GM13977 (cell line): ENCODE measurements around the gene PTTG1IP.

ENCODE experiments used
- DNase-seq: peaks from one replicate; pipeline ENCODE4 v3.0.0; 2012; ENCODE audit warnings: low spot score
- in situ Hi-C: fragments of 300-500 bp; cut with MboI; formaldehyde crosslinking; loops from one replicate; pipeline ENCODE4 v1.12.0; 2022; ENCODE audit warnings: low sequenced_read_pairs, low pct_unique_long_range_greater_than_20kb, mixed read lengths, inconsistent platforms; ENCODE audit not compliant: unreplicated experiment
- TF ChIP-seq, protein P1 (sequence below): IDR thresholded peaks from 2 replicates; pipeline ENCODE4 v1.5.1; 2012; ENCODE audit warnings: mild to moderate bottlenecking, control low read depth; ENCODE audit not compliant: insufficient read depth; ENCODE audit errors: extremely low read depth, missing control alignments

PTTG1IP gene

DNA sequence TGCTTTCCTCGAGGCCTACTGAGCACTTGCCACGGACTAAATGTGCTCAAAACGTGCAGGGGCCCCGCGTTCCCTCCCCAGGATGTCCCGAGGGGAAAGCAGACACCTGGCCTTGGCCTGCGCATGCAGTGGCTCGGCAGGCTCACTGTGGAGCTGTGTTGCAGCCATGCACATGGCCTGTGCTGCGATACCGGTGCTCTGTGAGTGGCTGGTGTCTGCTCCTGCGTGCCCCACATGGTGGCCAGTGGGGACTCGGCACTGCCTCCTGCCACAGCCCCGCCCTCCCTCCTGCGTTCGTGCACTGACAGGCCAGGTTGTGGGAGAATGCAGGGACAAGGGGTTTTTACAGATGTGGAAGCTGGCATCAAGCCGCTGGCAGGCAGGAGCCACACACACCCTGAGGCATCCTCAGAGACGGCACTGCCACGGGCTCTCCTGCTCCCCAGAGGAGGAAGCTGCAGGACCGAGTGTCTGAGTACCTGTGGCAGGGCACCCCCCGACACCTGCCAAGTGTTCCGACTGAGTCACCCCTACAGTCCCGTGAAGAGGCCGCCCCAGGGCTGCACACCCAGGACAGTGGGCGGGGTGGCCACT is 16.9 kb upstream of the PTTG1IP start:
- no peak for DNase-seq
- in situ Hi-C loops: no loop called here
- TF ChIP-seq, protein P1, sequence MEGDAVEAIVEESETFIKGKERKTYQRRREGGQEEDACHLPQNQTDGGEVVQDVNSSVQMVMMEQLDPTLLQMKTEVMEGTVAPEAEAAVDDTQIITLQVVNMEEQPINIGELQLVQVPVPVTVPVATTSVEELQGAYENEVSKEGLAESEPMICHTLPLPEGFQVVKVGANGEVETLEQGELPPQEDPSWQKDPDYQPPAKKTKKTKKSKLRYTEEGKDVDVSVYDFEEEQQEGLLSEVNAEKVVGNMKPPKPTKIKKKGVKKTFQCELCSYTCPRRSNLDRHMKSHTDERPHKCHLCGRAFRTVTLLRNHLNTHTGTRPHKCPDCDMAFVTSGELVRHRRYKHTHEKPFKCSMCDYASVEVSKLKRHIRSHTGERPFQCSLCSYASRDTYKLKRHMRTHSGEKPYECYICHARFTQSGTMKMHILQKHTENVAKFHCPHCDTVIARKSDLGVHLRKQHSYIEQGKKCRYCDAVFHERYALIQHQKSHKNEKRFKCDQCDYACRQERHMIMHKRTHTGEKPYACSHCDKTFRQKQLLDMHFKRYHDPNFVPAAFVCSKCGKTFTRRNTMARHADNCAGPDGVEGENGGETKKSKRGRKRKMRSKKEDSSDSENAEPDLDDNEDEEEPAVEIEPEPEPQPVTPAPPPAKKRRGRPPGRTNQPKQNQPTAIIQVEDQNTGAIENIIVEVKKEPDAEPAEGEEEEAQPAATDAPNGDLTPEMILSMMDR: no peak

DNA sequence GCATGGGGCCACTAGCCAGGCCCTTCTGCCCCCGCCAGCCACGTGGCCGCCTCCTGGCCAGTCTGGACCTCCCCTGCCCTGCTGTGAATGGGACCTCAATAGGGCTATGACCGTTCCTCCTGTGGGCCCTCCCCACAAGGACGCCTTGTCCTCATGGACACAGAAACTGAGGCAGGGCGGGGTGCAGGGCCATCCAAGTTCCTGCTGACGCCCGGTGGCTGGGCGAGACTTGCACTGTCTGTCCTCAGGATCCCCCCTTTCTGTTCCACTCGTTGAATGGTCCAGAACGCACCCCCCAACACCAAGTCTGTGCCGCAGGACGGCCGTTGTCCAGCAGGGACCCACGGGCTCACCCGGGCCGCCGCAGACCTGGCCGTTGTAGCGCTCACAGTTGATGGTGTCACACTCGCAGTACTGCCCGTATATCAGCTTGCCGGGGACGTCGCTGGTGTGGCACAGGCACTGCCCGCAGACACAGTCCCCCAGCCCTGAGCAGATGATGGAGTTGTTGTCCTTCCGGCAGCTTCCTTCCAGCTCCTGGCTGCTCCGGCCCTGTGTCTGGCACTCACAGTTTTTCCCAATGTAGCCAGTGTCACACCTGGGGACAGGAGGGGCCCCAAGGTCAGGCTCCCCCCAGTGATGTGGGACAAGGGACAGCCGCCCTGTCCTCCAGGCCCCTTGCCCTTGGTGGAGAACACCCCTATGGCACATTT is 16.3 kb upstream of the PTTG1IP start:
- DNase-seq: no peak
- in situ Hi-C loops: no loop called here
- TF ChIP-seq, protein P1: no peak

DNA sequence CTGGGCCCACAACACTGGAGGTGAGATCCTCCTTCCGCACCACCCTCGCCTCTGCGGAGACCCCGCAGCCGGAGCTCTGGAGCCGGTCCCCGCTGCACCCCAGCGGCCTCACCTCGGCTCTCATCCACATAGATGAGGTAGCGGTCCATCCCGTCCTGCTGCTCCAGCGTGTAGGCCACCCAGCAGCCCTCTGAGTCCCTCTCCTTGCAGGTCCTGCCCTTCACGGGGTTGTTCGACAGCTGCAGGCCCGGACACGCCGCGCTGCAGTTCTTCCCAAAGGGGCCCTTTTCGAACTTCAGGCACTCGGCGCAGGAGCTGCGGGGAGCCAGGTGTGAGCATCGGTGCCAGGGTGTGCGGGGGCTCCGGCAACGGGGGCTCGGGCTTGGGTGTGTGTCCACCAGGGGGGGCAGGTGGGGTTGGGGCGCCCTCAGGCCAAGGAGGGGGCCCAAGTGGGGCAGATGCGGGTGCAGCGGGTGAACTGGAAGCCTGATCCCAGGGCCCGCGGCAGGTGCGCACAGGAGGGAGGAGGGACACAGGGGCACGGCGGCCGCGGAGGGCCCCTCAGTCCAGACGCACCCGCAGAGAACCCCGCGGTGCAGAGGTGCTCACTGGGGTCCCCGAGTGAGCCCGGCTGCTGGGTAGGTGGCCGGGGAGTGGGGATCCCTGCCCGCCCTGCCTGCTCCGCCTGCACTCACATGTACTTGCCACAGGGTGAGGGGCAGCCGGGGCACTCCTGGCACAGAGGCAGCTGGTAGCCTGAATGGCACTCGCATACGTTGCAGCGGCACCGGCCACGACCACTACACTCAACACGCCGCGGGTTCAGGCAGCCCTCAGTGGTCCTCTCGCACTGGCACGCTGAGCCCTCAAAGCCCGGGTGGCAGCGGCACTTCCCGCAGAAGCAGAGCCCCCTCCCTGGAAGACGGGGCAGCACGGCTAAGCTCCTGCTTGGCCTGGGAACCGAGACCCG is 15.4 kb upstream of the PTTG1IP start:
- TF ChIP-seq, protein P1: no peak
- DNase-seq: no peak
- in situ Hi-C loops: no loop called here

DNA sequence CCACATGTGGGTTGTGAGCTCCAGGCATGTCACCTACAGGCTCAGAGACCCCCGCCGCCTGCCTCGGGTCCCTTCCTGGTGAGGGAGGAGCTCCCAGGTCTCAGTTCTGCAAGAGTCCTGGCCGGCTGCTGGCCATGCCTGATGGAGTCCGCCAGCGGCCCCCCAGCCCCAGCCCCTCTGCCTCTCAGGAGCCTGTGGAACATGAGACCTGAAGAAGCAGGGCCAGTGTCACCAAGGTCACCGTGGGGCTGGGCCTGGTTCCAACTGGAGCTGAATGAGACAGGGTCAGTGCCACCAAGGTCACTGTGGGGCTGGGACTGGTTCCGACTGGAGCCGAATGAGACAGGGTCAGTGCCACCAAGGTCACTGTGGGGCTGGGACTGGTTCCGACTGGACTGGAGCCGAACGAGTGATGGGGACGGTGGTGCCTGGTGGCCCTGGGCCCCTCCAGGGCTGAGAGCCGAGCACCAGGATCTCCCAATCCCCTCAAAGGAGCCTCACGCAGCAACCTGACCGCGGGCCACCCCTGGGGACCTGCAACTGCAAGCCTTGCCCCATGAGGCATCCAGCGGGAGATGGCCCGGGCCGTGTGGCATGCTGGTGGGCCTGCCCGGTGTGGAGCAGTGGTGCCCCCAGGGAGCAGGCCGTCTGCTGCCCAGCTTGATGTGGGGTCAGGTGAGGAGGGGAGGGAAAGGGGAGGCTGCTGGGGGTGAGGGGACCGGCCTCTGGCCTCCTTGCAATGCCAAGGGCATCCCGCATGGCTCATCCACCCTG is 14.5 kb upstream of the PTTG1IP start:
- DNase-seq: no peak
- TF ChIP-seq, protein P1: no peak
- in situ Hi-C loops: no loop called here

DNA sequence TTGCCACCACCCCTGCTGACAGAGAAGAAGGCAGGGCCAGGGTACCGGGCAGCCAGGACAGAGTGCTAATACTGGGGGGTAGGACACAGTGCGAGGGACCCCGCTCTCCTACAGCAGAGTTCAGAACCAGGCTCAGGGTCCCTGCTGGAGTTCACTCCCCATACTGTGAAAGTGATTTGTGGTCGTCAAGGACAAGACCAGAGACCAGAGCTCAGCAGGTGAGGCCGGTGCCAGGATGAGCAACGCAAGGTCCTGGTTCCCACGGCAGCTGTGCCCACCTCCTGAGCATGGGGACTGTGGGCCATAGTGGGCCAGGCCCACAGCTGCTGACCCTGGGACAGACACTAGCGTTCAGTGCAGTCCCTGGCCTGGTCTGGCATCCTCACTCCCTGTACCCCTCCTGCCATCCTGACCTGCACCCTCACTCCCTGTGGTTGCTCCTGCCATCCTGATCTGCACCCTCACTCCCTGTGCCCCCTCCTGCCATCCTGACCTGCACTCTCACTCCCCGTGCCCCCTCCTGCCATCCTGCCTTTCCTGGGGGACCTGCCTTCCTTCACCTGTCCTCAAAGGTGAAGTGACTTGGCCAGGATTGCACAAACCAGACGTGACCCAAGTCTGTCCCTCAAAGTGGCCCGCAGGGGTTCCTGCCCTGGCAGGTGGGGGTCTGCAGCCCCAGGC is 13.8 kb upstream of the PTTG1IP start:
- TF ChIP-seq, protein P1: no peak
- in situ Hi-C loops: no loop called here
- DNase-seq: no peak
